Esophagus muscularis mucosa (tissue), 4 donors: Measurements from ENCODE around the gene COLQ.

Experiments
- CTCF ChIP-seq, 3 experiments: fragments of 200-600 bp in 2 of 3; fragments of 450-650 bp in 1 of 3; sonication (generic) in 2 of 3; IDR thresholded peaks; one replicate each; pipeline ENCODE4 v1.5.1; 2017 to 2019; ENCODE audit warnings: antibody characterized with exemption in 3 of 3, mild to moderate bottlenecking in 2 of 3, moderate library complexity in 1 of 3
- EP300 ChIP-seq: sonication (generic); formaldehyde crosslinking; IDR thresholded peaks from one replicate; pipeline ENCODE4 v1.6.1; 2017; ENCODE audit warnings: antibody characterized with exemption
- POLR2A ChIP-seq: fragments of 450-650 bp; IDR thresholded peaks from one replicate; pipeline ENCODE4 v1.6.1; 2017; ENCODE audit warnings: antibody characterized with exemption, moderate library complexity, mild to moderate bottlenecking, low read depth
- POLR2AphosphoS5 ChIP-seq, 2 donors: sonication (generic); formaldehyde crosslinking; IDR thresholded peaks; one replicate each; pipeline ENCODE4 v1.6.1; 2017; ENCODE audit warnings: antibody characterized with exemption in 2 of 2

- no peak for TF ChIP-seq CTCF (IDR thresholded peaks at IDR 0.05)
- TF ChIP-seq POLR2AphosphoS5 (IDR thresholded peaks at IDR 0.05), result peak in 1 of 2 donors; percentile 55
- TF ChIP-seq POLR2A, result no peak
- TF ChIP-seq EP300, result no peak
These were observed 25.2 kb downstream of the COLQ start for GRCh38 chr3:15496341-15496664.
